GM23338 (cell line): ENCODE measurements around the gene MAP3K9. TPM values are rescaled to one million over a fixed set of nuclear protein-coding genes. Genes with fewer than 3 reads are reported as not detected.

Experiments used
- ATAC-seq: fragments of 200-7000 bp; cut with Tn5 transposase; 3 replicates; pipeline ENCODE4 v1.9.1; 2020
- DNase-seq: peaks from one replicate; pipeline ENCODE4 v3.0.0-alpha.2; 2015; ENCODE audit warnings: low spot score
- H2AFZ ChIP-seq: fragments of 200-600 bp; sonication (generic); 2 replicates; pipeline ENCODE4 v1.8.0; 2016; ENCODE audit warnings: antibody characterized with exemption, mild to moderate bottlenecking, moderate library complexity
- H3F3A ChIP-seq: fragments of 200-600 bp; sonication (generic); replicated peaks from 2 replicates; pipeline ENCODE4 v1.8.0; 2017; ENCODE audit warnings: antibody characterized with exemption, mixed run types, low read depth
- H3K27ac ChIP-seq: fragments of 200-600 bp; sonication (generic); 2 replicates; pipeline ENCODE4 v1.6.1; 2016; ENCODE audit warnings: low read depth
- H3K27me3 ChIP-seq: fragments of 200-600 bp; sonication (generic); 2 replicates; pipeline ENCODE4 v1.8.0; 2016; ENCODE audit warnings: mild to moderate bottlenecking, mixed run types, moderate library complexity; ENCODE audit not compliant: insufficient read depth
- H3K36me3 ChIP-seq: fragments of 200-600 bp; sonication (generic); 2 replicates; pipeline ENCODE4 v1.8.0; 2016; ENCODE audit warnings: mild to moderate bottlenecking; ENCODE audit not compliant: insufficient read depth
- H3K4me1 ChIP-seq: fragments of 200-600 bp; sonication (generic); 2 replicates; pipeline ENCODE4 v1.8.0; 2016; ENCODE audit warnings: mild to moderate bottlenecking, moderate library complexity; ENCODE audit not compliant: insufficient read depth
- H3K4me2 ChIP-seq: fragments of 200-600 bp; sonication (generic); 2 replicates; pipeline ENCODE4 v1.7.1; 2017; ENCODE audit warnings: mixed run types
- H3K4me3 ChIP-seq: fragments of 200-600 bp; sonication (generic); 2 replicates; pipeline ENCODE4 v1.6.1; 2016; ENCODE audit warnings: mixed run types
- H3K79me2 ChIP-seq: fragments of 200-600 bp; sonication (generic); replicated peaks from 2 replicates; pipeline ENCODE4 v1.8.0; 2017; ENCODE audit warnings: mild to moderate bottlenecking; ENCODE audit not compliant: insufficient read depth
- H3K9me2 ChIP-seq: fragments of 200-600 bp; sonication (generic); 2 replicates; pipeline ENCODE4 v1.8.0; 2017; ENCODE audit not compliant: insufficient read depth
- H4K20me1 ChIP-seq: fragments of 200-600 bp; sonication (generic); replicated peaks from 2 replicates; pipeline ENCODE4 v1.8.0; 2017; ENCODE audit warnings: mild to moderate bottlenecking; ENCODE audit not compliant: insufficient read depth
- H3K27ac Mint-ChIP-seq: 2 replicates; pipeline ENCODE4 v1.8.0; 2020; ENCODE audit warnings: inconsistent platforms, mild to moderate bottlenecking, moderate library complexity, mixed read lengths
- H3K27me3 Mint-ChIP-seq: 3 replicates; pipeline ENCODE4 v1.8.0; 2022; ENCODE audit warnings: low read depth, mild to moderate bottlenecking, moderate library complexity, mixed read lengths, inconsistent platforms; ENCODE audit not compliant: insufficient read depth, poor library complexity
- H3K36me3 Mint-ChIP-seq: 3 replicates; pipeline ENCODE4 v1.8.0; 2021; ENCODE audit warnings: low read depth, mild to moderate bottlenecking, inconsistent platforms, moderate library complexity, mixed read lengths
- H3K4me1 Mint-ChIP-seq: 3 replicates; pipeline ENCODE4 v1.8.0; 2020; ENCODE audit warnings: mild to moderate bottlenecking, inconsistent platforms, mixed read lengths
- H3K4me3 Mint-ChIP-seq: 3 replicates; pipeline ENCODE4 v1.8.0; 2021; ENCODE audit warnings: moderate library complexity, mild to moderate bottlenecking, inconsistent platforms, mixed read lengths
- H3K9me3 Mint-ChIP-seq: 3 replicates; pipeline ENCODE4 v1.8.0; 2020; ENCODE audit warnings: moderate library complexity, mild to moderate bottlenecking, inconsistent platforms, mixed read lengths
- CREB1 ChIP-seq: fragments of 250-450 bp; sonication (Bioruptor Pico); IDR thresholded peaks from 2 replicates; pipeline ENCODE4 v1.5.0; 2020; ENCODE audit warnings: low read depth, mild to moderate bottlenecking, moderate library complexity
- ETS1 ChIP-seq: IDR thresholded peaks from 2 replicates; pipeline ENCODE4 v1.6.1; 2016; ENCODE audit warnings: antibody characterized with exemption
- EZH2 ChIP-seq: fragments of 200-600 bp; sonication (generic); IDR thresholded peaks from one replicate; pipeline ENCODE4 v1.8.0; 2017; ENCODE audit warnings: antibody characterized with exemption, mild to moderate bottlenecking, low read depth; ENCODE audit not compliant: unreplicated experiment
- POLR2AphosphoS5 ChIP-seq: IDR thresholded peaks from 2 replicates; pipeline ENCODE4 v1.6.1; 2016; ENCODE audit warnings: antibody characterized with exemption, low read depth
- ZNF331 ChIP-seq: fragments of 250-450 bp; sonication (Bioruptor Pico); IDR thresholded peaks from 2 replicates; pipeline ENCODE4 v1.5.0; 2020; ENCODE audit warnings: low read depth, mild to moderate bottlenecking, moderate library complexity
- ZNF462 ChIP-seq: fragments of 250-450 bp; sonication (Bioruptor Pico); IDR thresholded peaks from 2 replicates; pipeline ENCODE4 v1.5.0; 2020; ENCODE audit warnings: mild to moderate bottlenecking, moderate library complexity
- polyA plus RNA-seq: library from polyadenylated mRNA; unstranded; fragments of >200 nt; fragmentation: Nextera tagmentation; extraction: Ambion mirVana; gene quantifications from 2 replicates; pipeline ENCODE4 v1.2.1, GENCODE V29; 2016
- total RNA-seq: library from RNA; depleted of rRNA; stranded (reverse); fragments of >200 nt; shearing (Covaris generic); gene quantifications from 2 replicates; pipeline ENCODE4 v1.2.3, GENCODE V29; 2014

Gene MAP3K9
- total and polyA plus RNA-seq, 2 experiments from 2014 or later, result 5.3 to 30.8 TPM

GRCh38 chr14:70807898-70808415 is 1.4 kb downstream of the MAP3K9 start (continued):
- TF ChIP-seq ETS1 (no peak), ZNF462 (no peak), CREB1 (CRISPR knock-in tag) (no peak), EZH2 (no peak)

- Histone ChIP-seq H3F3A (no peaks in the 10 kb centered on the region), H4K20me1 (peaks cover 49% of the 10 kb centered on the region), H3K4me3 (no peak overlapping the region), H2AFZ (no peak overlapping the region), H3K9me2 (no peaks in the 10 kb centered on the region), H3K27ac (no peak overlapping the region), H3K79me2 (peaks cover 70% of the 10 kb centered on the region), H3K4me2 (no peak overlapping the region), H3K4me1 (peaks cover 7% of the 10 kb centered on the region), H3K27me3 (no peaks in the 10 kb centered on the region), H3K36me3 (peaks cover 6% of the 10 kb centered on the region; the same call in 1 of the 2 replicates)
- Mint-ChIP-seq H3K36me3 (peaks cover 25% of the 10 kb centered on the region), H3K9me3 (no peaks in the 10 kb centered on the region), H3K4me3 (no peak overlapping the region), H3K27ac (no peak overlapping the region), H3K4me1 (peaks cover 24% of the 10 kb centered on the region), H3K27me3 (peaks cover 9% of the 10 kb centered on the region)
- DNase-seq (peak; percentile 57), ATAC-seq (no peak)
- TF ChIP-seq ZNF462, result no peak
- TF ChIP-seq POLR2AphosphoS5, result no peak
- TF ChIP-seq ZNF331, result no peak
Measured at GRCh38 chr14:70804556-70805162, 4.7 kb downstream of the MAP3K9 start.
